Measurements from ENCODE around the gene USP24.
"Not testable (repeated sequence)": the region's sequence is repeated elsewhere in the genome, so short reads cannot be mapped to it uniquely, and the experiment has no call there.

USP24 gene

GRCh38 chr1:55196433-55197035, 18.6 kb downstream of the USP24 start:
- no peak for DNase-seq (ENCODE audit: low spot score)

- DNase-seq (ENCODE audit: low spot score): no peak
These were observed 19.5 kb downstream of the USP24 start for GRCh38 chr1:55195521-55196233.

GRCh38 chr1:55194851-55195250, 20.3 kb downstream of the USP24 start:
- DNase-seq (ENCODE audit: low spot score): no peak

- no peak for DNase-seq (ENCODE audit: low spot score)
These were observed 23.1 kb downstream of the USP24 start for GRCh38 chr1:55192093-55192492.

GRCh38 chr1:55191219-55191952, 23.8 kb downstream of the USP24 start:
- not testable (repeated sequence) for DNase-seq (ENCODE audit: low spot score)

- DNase-seq (ENCODE audit: low spot score): no peak
These were observed 25.1 kb downstream of the USP24 start for GRCh38 chr1:55190109-55190508.

- no peak for DNase-seq (ENCODE audit: low spot score)
These were observed 26.3 kb downstream of the USP24 start for GRCh38 chr1:55188909-55189308.

GRCh38 chr1:55185832-55186231, 29.3 kb downstream of the USP24 start:
- no peak for DNase-seq (ENCODE audit: low spot score)

- no peak for DNase-seq (ENCODE audit: low spot score)
These were observed 30.3 kb downstream of the USP24 start for GRCh38 chr1:55184859-55185258.

GRCh38 chr1:55181666-55182065, 33.5 kb downstream of the USP24 start:
- no peak for DNase-seq (ENCODE audit: low spot score)

- no peak for DNase-seq (ENCODE audit: low spot score)
These were observed 35.0 kb downstream of the USP24 start for GRCh38 chr1:55180075-55180670.

- no peak for DNase-seq (ENCODE audit: low spot score)
These were observed 35.9 kb downstream of the USP24 start for GRCh38 chr1:55179177-55179835.

GRCh38 chr1:55172687-55173086, 42.5 kb downstream of the USP24 start:
- no peak for DNase-seq (ENCODE audit: low spot score)

- DNase-seq (ENCODE audit: low spot score): no peak
These were observed 42.9 kb downstream of the USP24 start for GRCh38 chr1:55172272-55172671.

- no peak for DNase-seq (ENCODE audit: low spot score)
These were observed 43.5 kb downstream of the USP24 start for GRCh38 chr1:55171694-55172093.

- DNase-seq (ENCODE audit: low spot score): no peak
These were observed 44.7 kb downstream of the USP24 start for GRCh38 chr1:55170426-55170825.

GRCh38 chr1:55169126-55169525, 46.0 kb downstream of the USP24 start:
- no peak for DNase-seq (ENCODE audit: low spot score)

- DNase-seq (ENCODE audit: low spot score): no peak
These were observed 46.8 kb downstream of the USP24 start for GRCh38 chr1:55168353-55168752.

- DNase-seq (ENCODE audit: low spot score): no peak
These were observed 47.8 kb downstream of the USP24 start for GRCh38 chr1:55167224-55167871.

- DNase-seq (ENCODE audit: low spot score): no peak
These were observed 50.3 kb downstream of the USP24 start for GRCh38 chr1:55164906-55165305.

- no peak for DNase-seq (ENCODE audit: low spot score)
These were observed 55.6 kb downstream of the USP24 start for GRCh38 chr1:55159571-55159970.

GRCh38 chr1:55156608-55157007, 58.6 kb downstream of the USP24 start:
- no peak for DNase-seq (ENCODE audit: low spot score)
